Measurements from ENCODE around the gene ACTN4.

ACTN4 gene

GRCh38 chr19:38721496-38721895 is 74.0 kb downstream of the ACTN4 start:
- no peak overlapping the region for H3K4me3 Mint-ChIP-seq
- no peak overlapping the region for H3K27ac Mint-ChIP-seq
- H3K27me3 Mint-ChIP-seq (ENCODE audit: low read depth) = no peaks in the 10 kb centered on the region
- peaks cover 19% of the 10 kb centered on the region for H3K4me1 Mint-ChIP-seq
- H3K36me3 Mint-ChIP-seq (ENCODE audit: low read depth) = peaks cover 36% of the 10 kb centered on the region
- no peaks in the 10 kb centered on the region for H3K9me3 Mint-ChIP-seq
- TF ChIP-seq CTCF (IDR thresholded peaks at IDR 0.05; ENCODE audit: unreplicated experiment in 3 of 3) = no peak

DNA sequence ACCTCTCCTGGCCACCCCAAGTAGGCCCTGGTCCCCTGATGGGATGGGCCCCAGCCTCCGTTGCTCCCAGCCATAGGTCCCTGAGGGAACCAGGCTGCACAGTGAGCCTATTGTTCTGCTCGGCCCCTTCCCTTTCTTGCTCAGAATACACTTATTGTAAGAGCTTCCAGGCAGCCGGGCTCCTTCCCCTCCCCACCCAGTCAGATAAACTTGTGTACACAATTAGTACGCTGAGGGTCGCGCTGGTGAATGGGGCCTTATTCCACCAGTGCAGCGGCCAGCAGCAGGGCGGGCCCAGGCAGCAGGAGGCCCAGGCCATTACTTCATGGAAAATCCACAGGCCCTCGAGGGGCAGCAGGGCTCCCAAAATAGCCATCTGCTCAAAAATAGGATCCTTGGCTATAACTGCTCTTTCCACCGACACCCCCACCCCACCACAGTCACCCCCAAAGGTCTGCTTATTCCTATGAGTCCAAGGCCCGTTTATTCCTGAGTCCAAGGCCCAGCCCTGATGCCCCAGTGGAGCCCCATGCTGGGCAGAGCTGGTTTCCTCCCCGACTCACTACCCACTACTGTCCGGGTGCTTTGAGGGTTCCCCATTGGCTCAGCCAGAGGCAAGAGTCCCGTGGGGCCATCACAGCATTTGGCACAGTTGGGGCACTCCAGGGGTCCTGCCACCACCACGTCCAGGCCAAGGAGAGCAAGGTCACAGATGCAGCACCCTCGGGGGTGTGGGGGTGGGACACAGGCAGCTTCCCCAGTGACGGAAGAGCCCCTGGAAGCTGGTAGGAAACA is 74.7 kb downstream of the ACTN4 start:
- Mint-ChIP-seq H3K36me3 (ENCODE audit: low read depth) (peaks cover 41% of the 10 kb centered on the region), H3K27me3 (ENCODE audit: low read depth) (no peaks in the 10 kb centered on the region)
- no peak for TF ChIP-seq CTCF (IDR thresholded peaks at IDR 0.05; ENCODE audit: unreplicated experiment in 3 of 3)

DNA sequence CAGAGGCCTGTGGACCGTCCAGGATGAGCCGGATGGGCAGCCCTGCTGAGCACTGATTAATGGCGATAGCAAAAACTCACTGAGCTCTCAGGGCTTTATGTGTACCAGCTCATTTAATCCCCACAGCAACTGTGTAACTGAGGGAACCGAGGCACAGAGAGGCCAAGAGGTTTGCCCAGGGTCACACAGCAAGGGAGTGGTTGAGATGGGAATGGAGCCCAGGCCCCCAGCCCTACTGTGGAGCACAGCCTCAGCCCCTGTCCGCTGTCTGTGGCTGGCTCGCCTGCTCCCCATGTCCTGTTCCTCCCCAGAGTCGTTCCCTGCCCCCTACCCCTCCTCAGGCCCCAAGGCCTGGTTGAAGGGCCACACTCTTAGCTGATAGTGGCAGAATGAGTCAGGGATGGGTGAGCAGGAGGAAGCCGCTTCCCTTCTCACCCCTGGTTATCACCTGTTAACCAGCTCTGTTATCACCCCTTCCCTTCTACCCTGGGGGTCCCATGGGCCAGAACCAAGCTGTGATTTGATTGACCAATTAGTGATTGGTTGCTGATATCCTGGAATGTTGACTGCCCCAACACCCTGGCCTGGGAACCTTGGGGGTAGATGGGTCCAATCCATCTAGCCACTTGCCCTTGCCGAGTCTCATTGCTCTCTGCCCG is 75.6 kb downstream of the ACTN4 start:
- no peak for TF ChIP-seq CTCF (IDR thresholded peaks at IDR 0.05; ENCODE audit: unreplicated experiment in 3 of 3)
- peaks cover 37% of the 10 kb centered on the region for H3K36me3 Mint-ChIP-seq (ENCODE audit: low read depth)
- peaks cover 19% of the 10 kb centered on the region for H3K4me1 Mint-ChIP-seq
- no peaks in the 10 kb centered on the region for H3K9me3 Mint-ChIP-seq
- H3K27me3 Mint-ChIP-seq (ENCODE audit: low read depth) = no peaks in the 10 kb centered on the region
- peak overlapping the region in 2 of 3 experiments; percentile 13 to 78 for H3K27ac Mint-ChIP-seq
- no peak overlapping the region for H3K4me3 Mint-ChIP-seq

More for the DNA sequence above, 74.7 kb downstream of the ACTN4 start:
- H3K4me3 Mint-ChIP-seq = no peak overlapping the region
- H3K27ac Mint-ChIP-seq = peak overlapping the region in 2 of 3 experiments; percentile 27 to 29
- no peaks in the 10 kb centered on the region for H3K9me3 Mint-ChIP-seq
- peaks cover 19% of the 10 kb centered on the region for H3K4me1 Mint-ChIP-seq

DNA sequence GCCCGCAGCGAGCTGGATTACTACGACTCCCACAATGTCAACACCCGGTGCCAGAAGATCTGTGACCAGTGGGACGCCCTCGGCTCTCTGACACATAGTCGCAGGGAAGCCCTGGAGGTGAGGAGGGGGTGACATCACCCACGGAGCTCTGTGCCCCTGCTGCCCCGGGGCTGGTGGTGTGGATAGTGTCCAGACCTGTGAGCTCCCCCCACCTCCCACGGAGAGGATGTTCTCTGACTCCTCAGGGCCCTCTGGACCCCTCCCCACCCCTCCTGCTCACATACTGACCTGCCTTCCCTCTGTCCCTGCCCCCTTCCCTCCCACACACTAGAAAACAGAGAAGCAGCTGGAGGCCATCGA is 76.1 kb downstream of the ACTN4 start:
- H3K36me3 Mint-ChIP-seq (ENCODE audit: low read depth) = peaks cover 37% of the 10 kb centered on the region
- peak overlapping the region in 2 of 3 experiments; percentile 13 to 78 for H3K27ac Mint-ChIP-seq
- no peak overlapping the region for H3K4me3 Mint-ChIP-seq
- TF ChIP-seq CTCF (IDR thresholded peaks at IDR 0.05; ENCODE audit: unreplicated experiment in 3 of 3) = no peak
- peaks cover 17% of the 10 kb centered on the region for H3K4me1 Mint-ChIP-seq
- H3K9me3 Mint-ChIP-seq = no peaks in the 10 kb centered on the region
- no peaks in the 10 kb centered on the region for H3K27me3 Mint-ChIP-seq (ENCODE audit: low read depth)

GRCh38 chr19:38723990-38724854 is 76.8 kb downstream of the ACTN4 start:
- peak overlapping the region in 1 of 3 experiments; percentile 78 for H3K27ac Mint-ChIP-seq
- H3K4me3 Mint-ChIP-seq = no peak overlapping the region
- peaks cover 11% of the 10 kb centered on the region for H3K4me1 Mint-ChIP-seq
- no peak for TF ChIP-seq CTCF (IDR thresholded peaks at IDR 0.05; ENCODE audit: unreplicated experiment in 3 of 3)
- H3K36me3 Mint-ChIP-seq (ENCODE audit: low read depth) = peaks cover 36% of the 10 kb centered on the region
- H3K27me3 Mint-ChIP-seq (ENCODE audit: low read depth) = no peaks in the 10 kb centered on the region
- no peaks in the 10 kb centered on the region for H3K9me3 Mint-ChIP-seq
